Measurements from ENCODE around the gene DHRS12. TPM values are rescaled to one million over a fixed set of nuclear protein-coding genes. Genes with fewer than 3 reads are reported as not detected.
A peak's percentile ranks its signal among the peaks of the same experiment; 100 is the strongest.

The DHRS12 gene
- total RNA-seq, 1 experiment from 2014 or later: 2.1 TPM

GRCh38 chr13:51761643-51762350 lies 42.2 kb downstream of the DHRS12 start:
- DNase-seq (ENCODE audit: low read depth): no peak

- peak; percentile 30 for DNase-seq (ENCODE audit: low read depth)
Observed at GRCh38 chr13:51760592-51760991, 43.4 kb downstream of the DHRS12 start.

- peak; percentile 20 for DNase-seq (ENCODE audit: low read depth)
Observed at GRCh38 chr13:51759240-51759639, 44.7 kb downstream of the DHRS12 start.

GRCh38 chr13:51758691-51759090 lies 45.3 kb downstream of the DHRS12 start:
- no peak for DNase-seq (ENCODE audit: low read depth)

- DNase-seq (ENCODE audit: low read depth): no peak
Observed at GRCh38 chr13:51756651-51757050, 47.3 kb downstream of the DHRS12 start.

- DNase-seq (ENCODE audit: low read depth): no peak
Observed at GRCh38 chr13:51747438-51748434, 56.2 kb downstream of the DHRS12 start.

GRCh38 chr13:51746802-51747201 lies 57.2 kb downstream of the DHRS12 start:
- no peak for DNase-seq (ENCODE audit: low read depth)

GRCh38 chr13:51745243-51745642 lies 58.7 kb downstream of the DHRS12 start:
- no peak for DNase-seq (ENCODE audit: low read depth)

- no peak for DNase-seq (ENCODE audit: low read depth)
Observed at GRCh38 chr13:51742611-51743010, 61.4 kb downstream of the DHRS12 start.

GRCh38 chr13:51742031-51742430 lies 61.9 kb downstream of the DHRS12 start:
- no peak for DNase-seq (ENCODE audit: low read depth)

- peak; percentile 39 for DNase-seq (ENCODE audit: low read depth)
Observed at GRCh38 chr13:51740698-51741097, 63.3 kb downstream of the DHRS12 start.

GRCh38 chr13:51739027-51739764 lies 64.8 kb downstream of the DHRS12 start:
- no peak for DNase-seq (ENCODE audit: low read depth)

GRCh38 chr13:51738226-51738905 lies 65.6 kb downstream of the DHRS12 start:
- DNase-seq (ENCODE audit: low read depth): no peak

GRCh38 chr13:51737609-51738008 lies 66.4 kb downstream of the DHRS12 start:
- DNase-seq (ENCODE audit: low read depth): no peak

GRCh38 chr13:51734786-51735185 lies 69.2 kb downstream of the DHRS12 start:
- DNase-seq (ENCODE audit: low read depth): peak; percentile 65

- peak; percentile 49 for DNase-seq (ENCODE audit: low read depth)
Observed at GRCh38 chr13:51733374-51734298, 70.3 kb downstream of the DHRS12 start.

GRCh38 chr13:51731759-51732158 lies 72.2 kb downstream of the DHRS12 start:
- DNase-seq (ENCODE audit: low read depth): peak; percentile 39

- DNase-seq (ENCODE audit: low read depth): no peak
Observed at GRCh38 chr13:51730927-51731326, 73.0 kb downstream of the DHRS12 start.

GRCh38 chr13:51729866-51730553 lies 74.0 kb downstream of the DHRS12 start:
- peak; percentile 96 for DNase-seq (ENCODE audit: low read depth)

GRCh38 chr13:51728972-51729371 lies 75.0 kb downstream of the DHRS12 start:
- peak; percentile 85 for DNase-seq (ENCODE audit: low read depth)

Measured in M059J (cell line).